Measurements from ENCODE around the gene ATP2B3. TPM values are rescaled to one million over a fixed set of nuclear protein-coding genes. Genes with fewer than 3 reads are reported as not detected.

The ATP2B3 gene
- polyA plus RNA-seq, 1 experiment: 0.02 TPM

GRCh38 chrX:153546386-153546785 is 28.9 kb downstream of the ATP2B3 start:
- no peaks in the 10 kb centered on the region for H3K36me3 ChIP-seq (ENCODE audit: control insufficient read depth, insufficient read depth, low read length)
- POLR2A ChIA-PET: no interaction called here
- TF ChIP-seq, protein P1, sequence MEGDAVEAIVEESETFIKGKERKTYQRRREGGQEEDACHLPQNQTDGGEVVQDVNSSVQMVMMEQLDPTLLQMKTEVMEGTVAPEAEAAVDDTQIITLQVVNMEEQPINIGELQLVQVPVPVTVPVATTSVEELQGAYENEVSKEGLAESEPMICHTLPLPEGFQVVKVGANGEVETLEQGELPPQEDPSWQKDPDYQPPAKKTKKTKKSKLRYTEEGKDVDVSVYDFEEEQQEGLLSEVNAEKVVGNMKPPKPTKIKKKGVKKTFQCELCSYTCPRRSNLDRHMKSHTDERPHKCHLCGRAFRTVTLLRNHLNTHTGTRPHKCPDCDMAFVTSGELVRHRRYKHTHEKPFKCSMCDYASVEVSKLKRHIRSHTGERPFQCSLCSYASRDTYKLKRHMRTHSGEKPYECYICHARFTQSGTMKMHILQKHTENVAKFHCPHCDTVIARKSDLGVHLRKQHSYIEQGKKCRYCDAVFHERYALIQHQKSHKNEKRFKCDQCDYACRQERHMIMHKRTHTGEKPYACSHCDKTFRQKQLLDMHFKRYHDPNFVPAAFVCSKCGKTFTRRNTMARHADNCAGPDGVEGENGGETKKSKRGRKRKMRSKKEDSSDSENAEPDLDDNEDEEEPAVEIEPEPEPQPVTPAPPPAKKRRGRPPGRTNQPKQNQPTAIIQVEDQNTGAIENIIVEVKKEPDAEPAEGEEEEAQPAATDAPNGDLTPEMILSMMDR (IDR thresholded peaks at IDR 0.05; ENCODE audit: insufficient read depth, low read depth, low read length): no peak
- CTCF ChIA-PET: interaction anchor here (1.3 kb wide), 1 partner anchor 8 kb away, joined by 3 read pairs; no protein-coding TSS in a partner anchor
- no peak overlapping the region for H3K4me3 ChIP-seq (ENCODE audit: low read depth, low read length)
- no peak for DNase-seq (ENCODE audit: low read depth)
- H3K27me3 ChIP-seq (ENCODE audit: control insufficient read depth, insufficient read depth, low read length): no peaks in the 10 kb centered on the region; the same call in 1 of the 2 replicates

DNA sequence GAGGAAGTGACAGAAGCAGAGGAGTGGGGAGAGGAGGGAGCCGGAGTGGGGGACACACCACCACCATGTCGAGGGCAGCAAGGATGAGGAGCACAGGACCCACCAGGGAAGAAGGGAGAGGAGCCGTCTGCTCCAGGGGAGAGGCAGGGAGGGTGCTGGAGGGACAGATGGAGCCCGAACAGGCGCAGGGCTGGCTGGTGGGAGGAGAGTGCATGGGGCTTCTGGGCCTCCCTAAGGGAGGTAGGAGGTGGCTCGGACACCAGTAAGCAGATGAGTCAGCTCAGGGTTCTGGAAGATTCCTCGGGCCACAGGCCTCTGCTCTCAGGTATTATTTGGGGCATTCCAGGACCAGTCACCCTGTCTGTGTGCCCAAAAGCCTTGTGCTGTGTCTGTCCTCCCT is 29.8 kb downstream of the ATP2B3 start:
- H3K4me3 ChIP-seq (ENCODE audit: low read depth, low read length): no peak overlapping the region
- TF ChIP-seq, protein P1 (IDR thresholded peaks at IDR 0.05; ENCODE audit: insufficient read depth, low read depth, low read length): no peak
- H3K36me3 ChIP-seq (ENCODE audit: control insufficient read depth, insufficient read depth, low read length): no peaks in the 10 kb centered on the region
- ChIA-PET CTCF (interaction anchor here (1.3 kb wide), 1 partner anchor 8 kb away, joined by 5 read pairs; no protein-coding TSS in a partner anchor), POLR2A (no interaction called here)
- H3K27me3 ChIP-seq (ENCODE audit: control insufficient read depth, insufficient read depth, low read length): no peaks in the 10 kb centered on the region; the same call in 1 of the 2 replicates
- no peak for DNase-seq (ENCODE audit: low read depth)

DNA sequence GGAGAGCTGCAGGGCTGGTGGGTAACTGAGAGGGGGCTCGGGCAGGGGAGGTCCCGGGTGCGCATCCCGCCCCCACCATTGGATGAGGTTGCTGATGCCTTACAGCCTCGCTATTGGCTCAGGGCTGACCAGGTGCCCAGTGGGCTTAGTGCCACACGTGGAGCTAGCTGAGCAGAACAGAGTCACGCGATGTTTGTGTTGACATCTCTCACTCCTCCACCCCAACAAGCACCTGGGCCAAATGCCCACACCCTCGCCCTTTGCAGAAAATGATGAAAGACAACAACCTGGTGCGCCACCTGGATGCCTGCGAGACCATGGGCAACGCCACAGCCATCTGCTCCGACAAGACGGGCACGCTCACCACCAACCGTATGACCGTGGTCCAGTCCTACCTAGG is 31.8 kb downstream of the ATP2B3 start:
- Histone ChIP-seq H3K4me3 (ENCODE audit: low read depth, low read length) (no peak overlapping the region), H3K36me3 (ENCODE audit: control insufficient read depth, insufficient read depth, low read length) (no peaks in the 10 kb centered on the region), H3K27me3 (ENCODE audit: control insufficient read depth, insufficient read depth, low read length) (no peaks in the 10 kb centered on the region; the same call in 1 of the 2 replicates)
- DNase-seq (ENCODE audit: low read depth): no peak
- TF ChIP-seq, protein P1 (IDR thresholded peaks at IDR 0.05; ENCODE audit: insufficient read depth, low read depth, low read length): no peak
- POLR2A ChIA-PET: no interaction called here
- CTCF ChIA-PET: interaction anchor here (0.8 to 1.7 kb wide), 2 partner anchors 10 to 119 kb away, joined by 3 to 7 read pairs; no protein-coding TSS in a partner anchor

DNA sequence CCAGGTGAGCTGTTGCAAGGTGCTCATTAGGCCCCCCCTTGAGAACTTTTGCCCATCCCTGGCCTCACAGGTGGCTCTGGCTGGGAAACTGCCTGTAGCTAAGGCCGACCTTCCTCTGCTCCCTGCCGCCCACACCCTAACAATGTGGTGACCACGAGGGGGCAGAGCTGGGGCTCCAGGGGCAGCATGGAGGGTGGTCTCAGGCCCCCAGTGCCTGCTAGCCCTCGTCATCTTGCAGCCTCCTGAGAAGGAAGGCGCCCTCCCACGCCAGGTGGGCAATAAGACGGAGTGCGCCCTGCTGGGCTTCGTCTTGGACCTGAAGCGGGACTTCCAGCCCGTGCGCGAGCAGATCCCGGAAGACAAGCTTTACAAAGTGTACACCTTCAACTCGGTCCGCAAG is 32.4 kb downstream of the ATP2B3 start:
- Histone ChIP-seq H3K27me3 (ENCODE audit: control insufficient read depth, insufficient read depth, low read length) (no peaks in the 10 kb centered on the region; the same call in 1 of the 2 replicates), H3K36me3 (ENCODE audit: control insufficient read depth, insufficient read depth, low read length) (no peaks in the 10 kb centered on the region), H3K4me3 (ENCODE audit: low read depth, low read length) (no peak overlapping the region)
- ChIA-PET POLR2A (no interaction called here), CTCF (interaction anchor here (0.9 to 1.7 kb wide), 3 partner anchors 10 to 119 kb away, joined by 3 to 7 read pairs (median 3); no protein-coding TSS in a partner anchor)
- DNase-seq (ENCODE audit: low read depth): no peak
- TF ChIP-seq, protein P1 (IDR thresholded peaks at IDR 0.05; ENCODE audit: insufficient read depth, low read depth, low read length): no peak

DNA sequence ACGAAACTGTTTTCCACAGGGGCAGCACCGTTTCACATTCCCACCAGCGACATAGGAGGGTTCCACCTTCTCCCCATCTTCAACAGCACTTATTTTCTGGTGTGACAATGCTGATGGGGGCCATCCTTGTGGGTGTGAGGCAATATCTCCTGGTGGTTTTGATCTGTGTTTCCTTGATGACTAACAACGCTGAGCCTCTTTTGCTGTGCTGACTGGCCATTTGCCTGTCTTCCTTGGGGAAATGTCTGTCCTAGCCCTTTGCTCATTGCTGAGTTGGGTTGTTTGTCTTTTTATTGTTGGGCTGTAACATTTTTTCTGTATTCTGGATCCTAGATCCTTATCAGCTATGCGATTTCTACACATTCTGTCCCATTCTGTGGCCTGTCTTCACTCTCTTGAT is 33.7 kb downstream of the ATP2B3 start:
- Histone ChIP-seq H3K4me3 (ENCODE audit: low read depth, low read length) (no peak overlapping the region), H3K36me3 (ENCODE audit: control insufficient read depth, insufficient read depth, low read length) (no peaks in the 10 kb centered on the region), H3K27me3 (ENCODE audit: control insufficient read depth, insufficient read depth, low read length) (no peaks in the 10 kb centered on the region; the same call in 1 of the 2 replicates)
- POLR2A ChIA-PET: no interaction called here
- peak; percentile 9 for DNase-seq (ENCODE audit: low read depth)
- TF ChIP-seq, protein P1 (IDR thresholded peaks at IDR 0.05; ENCODE audit: insufficient read depth, low read depth, low read length): no peak
- CTCF ChIA-PET: interaction anchor here (0.6 to 1.5 kb wide), 3 partner anchors 12 to 116 kb away, joined by 3 to 5 read pairs (median 3); no protein-coding TSS in a partner anchor
